Transverse colon (tissue), 4 donors: ENCODE results near the gene C11orf91.

Experiments used
- EP300 ChIP-seq: sonication (generic); formaldehyde crosslinking; IDR thresholded peaks from one replicate; pipeline ENCODE4 v1.6.1; 2017; ENCODE audit warnings: antibody characterized with exemption, low read depth
- POLR2A ChIP-seq: fragments of 450-650 bp; IDR thresholded peaks from one replicate; pipeline ENCODE4 v1.6.1; 2016; ENCODE audit warnings: antibody characterized with exemption, mild to moderate bottlenecking, moderate library complexity
- POLR2AphosphoS5 ChIP-seq, 3 donors: sonication (generic); formaldehyde crosslinking; IDR thresholded peaks; one replicate each; pipeline ENCODE4 v1.6.1; 2016; ENCODE audit warnings: antibody characterized with exemption in 3 of 3
- TF ChIP-seq, protein P1 (sequence below), 5 experiments: fragments of 200-600 bp in 3 of 5; fragments of 450-650 bp in 2 of 5; sonication (generic) in 3 of 5; IDR thresholded peaks; 1 replicate in 2 of 5; 2 replicates in 3 of 5; pipeline ENCODE4 v1.5.1; 2016 to 2017; ENCODE audit warnings: antibody characterized with exemption in 5 of 5, inconsistent platforms in 3 of 5, mild to moderate bottlenecking in 2 of 5, moderate library complexity in 1 of 5

DNA sequence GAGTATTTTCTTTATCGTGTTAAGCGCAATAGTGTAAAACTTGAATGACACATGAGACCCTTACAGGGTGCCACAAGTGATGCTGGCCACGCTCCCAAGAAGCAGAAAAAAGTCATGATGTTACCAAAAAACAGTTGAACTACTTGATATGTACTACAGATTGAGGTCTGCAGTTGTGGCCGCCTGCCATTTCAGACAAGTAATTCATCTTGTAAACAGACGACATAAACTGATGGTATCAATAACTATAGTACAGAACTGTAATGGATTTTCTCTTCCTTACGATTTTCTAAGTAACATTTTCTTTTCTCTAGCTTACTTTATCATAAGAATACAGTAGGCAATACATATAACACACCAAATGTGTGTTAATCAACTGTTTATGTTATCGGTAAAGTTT, 30.1 kb upstream of the C11orf91 start:
- TF ChIP-seq, protein P1, sequence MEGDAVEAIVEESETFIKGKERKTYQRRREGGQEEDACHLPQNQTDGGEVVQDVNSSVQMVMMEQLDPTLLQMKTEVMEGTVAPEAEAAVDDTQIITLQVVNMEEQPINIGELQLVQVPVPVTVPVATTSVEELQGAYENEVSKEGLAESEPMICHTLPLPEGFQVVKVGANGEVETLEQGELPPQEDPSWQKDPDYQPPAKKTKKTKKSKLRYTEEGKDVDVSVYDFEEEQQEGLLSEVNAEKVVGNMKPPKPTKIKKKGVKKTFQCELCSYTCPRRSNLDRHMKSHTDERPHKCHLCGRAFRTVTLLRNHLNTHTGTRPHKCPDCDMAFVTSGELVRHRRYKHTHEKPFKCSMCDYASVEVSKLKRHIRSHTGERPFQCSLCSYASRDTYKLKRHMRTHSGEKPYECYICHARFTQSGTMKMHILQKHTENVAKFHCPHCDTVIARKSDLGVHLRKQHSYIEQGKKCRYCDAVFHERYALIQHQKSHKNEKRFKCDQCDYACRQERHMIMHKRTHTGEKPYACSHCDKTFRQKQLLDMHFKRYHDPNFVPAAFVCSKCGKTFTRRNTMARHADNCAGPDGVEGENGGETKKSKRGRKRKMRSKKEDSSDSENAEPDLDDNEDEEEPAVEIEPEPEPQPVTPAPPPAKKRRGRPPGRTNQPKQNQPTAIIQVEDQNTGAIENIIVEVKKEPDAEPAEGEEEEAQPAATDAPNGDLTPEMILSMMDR (IDR thresholded peaks at IDR 0.05), result no peak
- TF ChIP-seq POLR2A, result no peak
- TF ChIP-seq EP300, result no peak
- no peak for TF ChIP-seq POLR2AphosphoS5 (IDR thresholded peaks at IDR 0.05)
